ENCODE measurements around the gene ZYG11B. TPM values are rescaled to one million over a fixed set of nuclear protein-coding genes. Genes with fewer than 3 reads are reported as not detected.
"Not testable (repeated sequence)": the region's sequence is repeated elsewhere in the genome, so short reads cannot be mapped to it uniquely, and the experiment has no call there.

ZYG11B gene
- polyA plus RNA-seq, 1 experiment: 26.1 TPM

DNA sequence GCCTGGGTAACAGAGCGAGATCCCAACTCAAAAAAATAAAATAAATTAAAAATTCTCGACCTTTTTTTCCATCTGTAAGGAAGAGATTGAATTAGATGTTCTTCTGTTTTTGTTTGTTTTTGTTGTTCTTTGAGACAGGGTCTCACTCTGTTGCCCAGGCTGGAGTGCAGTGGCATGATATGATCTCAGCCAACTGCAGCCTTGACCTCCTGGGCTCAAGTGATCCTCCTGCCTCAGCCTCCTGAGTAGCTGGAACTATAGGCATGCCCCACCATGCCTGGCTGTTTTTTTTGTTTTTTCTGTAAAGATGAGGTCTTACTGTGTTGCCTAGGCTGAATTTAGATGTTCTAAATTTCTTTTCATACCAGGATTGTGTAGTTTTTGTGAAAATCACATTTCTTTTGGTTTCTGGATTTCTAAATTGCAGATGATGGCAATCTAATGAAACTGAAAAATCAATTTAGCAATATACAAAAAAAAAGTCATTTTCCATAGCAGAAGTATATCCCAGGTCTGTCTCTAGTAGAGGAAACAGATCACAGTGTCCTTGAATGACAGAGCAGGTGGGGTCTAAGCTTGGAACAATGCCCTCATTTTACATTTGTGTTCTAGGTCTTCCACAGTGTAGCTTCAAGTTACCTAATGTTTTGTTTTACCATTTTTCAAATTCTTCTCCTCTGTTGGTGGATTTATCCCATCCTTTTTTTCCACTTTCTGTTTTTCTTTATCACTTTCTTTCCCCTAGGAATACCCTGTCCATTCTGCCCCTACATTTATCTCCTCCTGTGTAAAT lies 136.6 kb downstream of the ZYG11B start:
- ChIA-PET CTCF (no interaction called here), POLR2A (no interaction called here)
- TF ChIP-seq, protein P1, sequence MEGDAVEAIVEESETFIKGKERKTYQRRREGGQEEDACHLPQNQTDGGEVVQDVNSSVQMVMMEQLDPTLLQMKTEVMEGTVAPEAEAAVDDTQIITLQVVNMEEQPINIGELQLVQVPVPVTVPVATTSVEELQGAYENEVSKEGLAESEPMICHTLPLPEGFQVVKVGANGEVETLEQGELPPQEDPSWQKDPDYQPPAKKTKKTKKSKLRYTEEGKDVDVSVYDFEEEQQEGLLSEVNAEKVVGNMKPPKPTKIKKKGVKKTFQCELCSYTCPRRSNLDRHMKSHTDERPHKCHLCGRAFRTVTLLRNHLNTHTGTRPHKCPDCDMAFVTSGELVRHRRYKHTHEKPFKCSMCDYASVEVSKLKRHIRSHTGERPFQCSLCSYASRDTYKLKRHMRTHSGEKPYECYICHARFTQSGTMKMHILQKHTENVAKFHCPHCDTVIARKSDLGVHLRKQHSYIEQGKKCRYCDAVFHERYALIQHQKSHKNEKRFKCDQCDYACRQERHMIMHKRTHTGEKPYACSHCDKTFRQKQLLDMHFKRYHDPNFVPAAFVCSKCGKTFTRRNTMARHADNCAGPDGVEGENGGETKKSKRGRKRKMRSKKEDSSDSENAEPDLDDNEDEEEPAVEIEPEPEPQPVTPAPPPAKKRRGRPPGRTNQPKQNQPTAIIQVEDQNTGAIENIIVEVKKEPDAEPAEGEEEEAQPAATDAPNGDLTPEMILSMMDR (IDR thresholded peaks at IDR 0.05; ENCODE audit: low read depth, low read length): no peak
- H3K27me3 ChIP-seq (ENCODE audit: control insufficient read depth, insufficient read depth, low read length): no peaks in the 10 kb centered on the region
- H3K27ac ChIP-seq (ENCODE audit: low read depth, low read length): no peak overlapping the region
- no peaks in the 10 kb centered on the region for H3K9me3 ChIP-seq (ENCODE audit: control insufficient read depth, insufficient read depth, low read length)
- H3K4me3 ChIP-seq (ENCODE audit: low read depth, low read length): no peak overlapping the region
- DNase-seq (ENCODE audit: low read depth, low spot score): no peak

DNA sequence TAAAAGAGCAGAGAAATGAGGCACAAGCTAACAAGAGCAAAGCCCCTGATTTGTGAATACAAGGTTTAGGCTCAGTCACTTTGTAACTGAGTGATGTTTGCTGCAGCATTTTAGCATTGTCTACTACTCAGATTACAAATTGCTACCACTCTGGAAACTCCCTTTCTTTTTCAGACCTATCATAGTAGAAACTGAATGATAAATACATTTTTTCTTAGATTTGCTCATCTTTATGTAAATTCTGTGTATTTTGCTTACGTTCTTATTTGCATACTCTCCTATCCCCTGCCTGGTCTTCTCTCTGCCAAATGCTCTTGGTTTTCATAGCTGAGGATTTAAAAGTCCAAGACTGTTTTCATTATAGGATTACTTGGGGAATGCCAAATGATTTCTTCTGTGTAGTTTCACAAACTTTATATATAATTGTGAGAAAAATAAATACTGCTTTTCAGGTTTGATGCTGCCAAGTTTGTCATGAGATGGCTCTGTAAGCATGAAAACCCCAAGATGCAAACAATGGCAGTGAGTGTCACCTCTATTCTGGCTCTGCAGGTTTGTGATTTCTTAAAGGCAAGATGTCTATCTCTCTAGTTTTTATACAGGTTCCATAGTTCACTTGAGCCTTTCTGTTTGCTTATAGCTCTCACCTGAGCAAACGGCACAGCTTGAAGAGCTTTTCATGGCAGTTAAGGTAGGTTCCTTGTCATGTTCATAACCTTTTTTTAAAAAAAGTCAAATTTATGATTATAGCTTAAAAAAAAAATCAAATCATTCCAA lies 141.0 kb downstream of the ZYG11B start:
- CTCF ChIA-PET: interaction anchor here (0.6 kb wide), 1 partner anchor 15 kb away, joined by 3 read pairs; no protein-coding TSS in a partner anchor
- H3K27me3 ChIP-seq (ENCODE audit: control insufficient read depth, insufficient read depth, low read length): no peaks in the 10 kb centered on the region
- no peak overlapping the region for H3K4me3 ChIP-seq (ENCODE audit: low read depth, low read length)
- no peak overlapping the region for H3K27ac ChIP-seq (ENCODE audit: low read depth, low read length)
- TF ChIP-seq, protein P1 (IDR thresholded peaks at IDR 0.05; ENCODE audit: low read depth, low read length): no peak
- POLR2A ChIA-PET: no interaction called here
- DNase-seq (ENCODE audit: low read depth, low spot score): no peak
- no peaks in the 10 kb centered on the region for H3K9me3 ChIP-seq (ENCODE audit: control insufficient read depth, insufficient read depth, low read length)

DNA sequence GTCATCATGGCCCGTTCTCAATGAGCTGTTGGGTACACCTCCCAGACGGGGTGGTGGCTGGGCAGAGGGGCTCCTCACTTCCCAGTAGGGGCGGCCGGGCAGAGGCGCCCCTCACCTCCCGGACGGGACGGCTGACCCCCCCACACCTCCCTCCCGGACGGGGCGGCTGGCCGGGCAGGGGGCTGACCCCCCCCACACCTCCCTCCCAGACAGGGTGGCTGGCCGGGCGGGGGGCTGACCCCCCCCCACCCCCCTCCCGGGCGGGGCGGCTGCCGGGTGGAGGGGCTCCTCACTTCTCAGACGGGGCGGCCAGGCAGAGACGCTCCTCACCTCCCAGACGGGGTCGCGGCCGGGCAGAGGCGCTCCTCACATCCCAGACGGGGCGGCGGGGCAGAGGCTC lies 143.5 kb downstream of the ZYG11B start:
- H3K4me3 ChIP-seq (ENCODE audit: low read depth, low read length); H3K27me3 ChIP-seq (ENCODE audit: control insufficient read depth, insufficient read depth, low read length); CTCF ChIA-PET; DNase-seq (ENCODE audit: low read depth, low spot score); H3K9me3 ChIP-seq (ENCODE audit: control insufficient read depth, insufficient read depth, low read length); H3K27ac ChIP-seq (ENCODE audit: low read depth, low read length): not testable (repeated sequence)
- POLR2A ChIA-PET: interaction anchor here (0.6 kb wide), 1 partner anchor 10 kb away, joined by 3 read pairs; no protein-coding TSS in a partner anchor

DNA sequence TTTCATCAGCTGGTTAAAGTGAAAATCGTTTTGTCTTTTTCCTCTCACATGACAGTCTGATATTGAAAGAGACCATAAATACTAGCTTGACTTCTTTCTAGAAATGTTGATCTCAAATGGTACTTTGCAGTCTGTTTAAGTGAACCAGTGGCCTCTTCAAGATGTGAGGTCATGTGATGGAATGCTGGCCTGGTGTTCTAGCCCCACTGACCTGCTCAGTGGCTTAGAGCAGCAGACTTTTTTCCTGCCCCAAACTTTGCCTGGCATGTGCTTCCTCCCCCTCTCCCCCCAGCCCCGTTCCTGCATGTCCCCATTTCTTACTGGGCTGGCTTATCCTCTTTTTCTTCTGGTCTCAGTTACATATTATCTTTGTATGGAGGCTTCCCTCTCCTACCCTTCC lies 150.6 kb downstream of the ZYG11B start:
- H3K4me3 ChIP-seq (ENCODE audit: low read depth, low read length): no peak overlapping the region
- ChIA-PET POLR2A (no interaction called here), CTCF (interaction anchor here (0.6 kb wide), 1 partner anchor 111 kb away, joined by 3 read pairs; no protein-coding TSS in a partner anchor)
- H3K27ac ChIP-seq (ENCODE audit: low read depth, low read length): no peak overlapping the region
- H3K27me3 ChIP-seq (ENCODE audit: control insufficient read depth, insufficient read depth, low read length): no peaks in the 10 kb centered on the region
- no peak for DNase-seq (ENCODE audit: low read depth, low spot score)
- TF ChIP-seq, protein P1 (IDR thresholded peaks at IDR 0.05; ENCODE audit: low read depth, low read length): no peak
- no peaks in the 10 kb centered on the region for H3K9me3 ChIP-seq (ENCODE audit: control insufficient read depth, insufficient read depth, low read length)

Small RNAs within 50 kb of the gene (small RNA-seq; reads per million reads assigned to genes)
- gene RN7SL62P (ENCODE audit: insufficient read length, low read depth) (not detected), gene RNU2-30P (ENCODE audit: insufficient read length, low read depth) (not detected), gene RNU6-969P (ENCODE audit: insufficient read length, low read depth) (not detected)

Other genes with a start within 250 kb of the ZYG11B start
- gene TUT4, start 173.4 kb upstream of the ZYG11B start, polyA plus RNA-seq (2011; rRNA removed): 29.3 and 30.0 TPM in 2 replicates
- 14.1 and 16.9 TPM in 2 replicates for gene GPX7, start 124.1 kb upstream of the ZYG11B start, polyA plus RNA-seq (2011; rRNA removed)
- not detected in 2 replicates for gene SHISAL2A, start 93.3 kb upstream of the ZYG11B start, polyA plus RNA-seq (2011; rRNA removed)
- gene COA7, start 28.1 kb upstream of the ZYG11B start, polyA plus RNA-seq (2011; rRNA removed): 12.0 and 13.8 TPM in 2 replicates
- gene ZYG11A, start 116.3 kb downstream of the ZYG11B start, polyA plus RNA-seq (2011; rRNA removed): 1.0 and 1.1 TPM in 2 replicates
- 54.6 and 55.4 TPM in 2 replicates for gene ECHDC2, start 195.3 kb downstream of the ZYG11B start, polyA plus RNA-seq (2011; rRNA removed)
- gene SCP2, start 200.8 kb downstream of the ZYG11B start, polyA plus RNA-seq (2011; rRNA removed): 164 and 278 TPM in 2 replicates

All from AG04450 (cell line).